GM19238 (cell line): Measurements from ENCODE around the gene ZFHX3.

Source experiments
- DNase-seq: peaks from one replicate; pipeline ENCODE4 v3.0.0; 2011; ENCODE audit warnings: low spot score; ENCODE audit not compliant: insufficient read length

The ZFHX3 gene

DNA sequence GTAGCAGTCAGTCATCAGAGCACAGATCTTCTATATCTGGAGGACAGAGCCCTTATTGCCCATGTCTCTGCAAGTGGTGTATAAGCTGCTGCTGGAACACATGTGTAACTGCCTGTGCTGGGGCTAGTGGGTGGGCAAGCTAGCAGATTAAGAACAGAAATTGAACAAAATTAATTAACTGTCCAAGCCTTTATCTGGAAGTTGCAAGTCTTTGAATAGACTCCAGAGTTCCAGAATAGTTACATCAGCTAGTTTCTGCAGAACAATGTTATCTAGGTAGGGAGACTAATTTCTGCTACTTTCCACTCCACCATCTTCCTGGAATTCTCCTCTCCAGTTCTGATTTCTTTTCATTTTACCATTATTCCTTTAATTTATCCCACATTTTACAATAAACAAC, 287.3 kb downstream of the ZFHX3 start:
- no peak for DNase-seq

DNA sequence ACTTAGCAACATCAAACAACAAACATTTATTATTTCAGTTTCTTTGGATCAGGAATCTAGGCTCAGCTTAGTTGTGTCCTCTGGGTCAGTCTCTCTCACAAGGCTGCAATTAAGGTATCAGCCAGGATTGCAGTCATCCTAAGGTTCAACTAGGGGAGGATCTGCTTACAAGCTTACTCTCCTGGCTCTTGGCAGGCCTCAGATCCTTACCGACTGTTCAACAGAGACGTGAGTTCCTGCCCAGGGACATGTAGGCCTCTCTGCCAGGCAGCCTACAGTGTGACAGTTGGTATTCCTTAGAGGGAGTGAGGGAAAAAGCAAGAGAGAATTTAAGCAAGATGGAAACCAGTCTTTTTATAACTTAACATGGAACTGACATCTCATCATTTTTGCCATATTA, 294.0 kb downstream of the ZFHX3 start:
- no peak for DNase-seq

DNA sequence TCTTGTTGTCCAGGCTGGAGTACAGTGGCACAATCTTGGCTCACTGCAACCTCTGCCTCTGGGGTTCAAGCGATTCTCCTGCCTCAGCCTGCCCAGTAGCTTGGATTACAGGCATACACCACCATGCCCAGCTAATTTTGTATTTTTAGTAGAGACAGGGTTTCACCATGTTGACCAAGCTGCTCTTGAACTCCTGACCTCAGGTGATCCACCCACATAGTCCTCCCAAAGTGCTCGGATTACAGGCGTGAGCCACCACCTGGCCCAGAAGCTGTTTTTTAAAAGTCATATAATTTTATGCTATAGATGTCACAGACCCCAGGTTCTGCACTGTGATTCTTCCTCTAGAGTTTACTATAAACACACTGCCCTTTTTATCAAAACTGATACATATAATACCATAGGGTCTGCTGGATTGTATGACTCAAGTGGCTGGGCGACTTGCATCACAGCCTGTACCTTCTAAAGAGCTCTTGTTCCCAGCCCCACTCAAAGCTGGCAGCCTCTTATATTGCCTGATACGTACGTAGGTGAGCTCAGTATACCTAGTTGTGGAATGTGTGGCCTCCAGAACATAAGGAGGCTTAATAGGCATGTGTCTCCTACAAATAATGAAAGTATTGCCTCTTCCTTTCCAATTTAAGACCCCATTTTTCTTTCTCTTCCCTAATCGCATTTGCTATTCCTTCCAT, 295.8 kb downstream of the ZFHX3 start:
- DNase-seq, result no peak

DNA sequence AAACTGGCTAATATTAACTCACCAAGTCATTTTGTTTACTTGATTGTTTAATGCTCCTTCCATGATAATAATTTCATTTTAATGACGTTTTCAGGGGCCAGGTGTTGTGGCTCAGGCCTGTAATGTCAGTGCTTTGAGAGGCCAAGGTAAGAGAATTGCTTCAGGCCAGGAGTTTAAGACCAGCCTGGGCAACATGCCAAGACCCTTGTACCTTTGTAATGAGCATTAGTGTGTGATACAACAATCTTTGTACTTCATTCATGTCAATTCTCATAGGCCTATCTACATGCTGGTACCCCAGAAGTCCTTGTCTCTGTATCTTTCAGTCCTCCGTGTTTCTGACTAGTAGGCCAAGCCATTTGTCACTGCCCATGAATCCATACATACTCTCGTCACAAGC, 296.9 kb downstream of the ZFHX3 start:
- DNase-seq, result no peak

DNA sequence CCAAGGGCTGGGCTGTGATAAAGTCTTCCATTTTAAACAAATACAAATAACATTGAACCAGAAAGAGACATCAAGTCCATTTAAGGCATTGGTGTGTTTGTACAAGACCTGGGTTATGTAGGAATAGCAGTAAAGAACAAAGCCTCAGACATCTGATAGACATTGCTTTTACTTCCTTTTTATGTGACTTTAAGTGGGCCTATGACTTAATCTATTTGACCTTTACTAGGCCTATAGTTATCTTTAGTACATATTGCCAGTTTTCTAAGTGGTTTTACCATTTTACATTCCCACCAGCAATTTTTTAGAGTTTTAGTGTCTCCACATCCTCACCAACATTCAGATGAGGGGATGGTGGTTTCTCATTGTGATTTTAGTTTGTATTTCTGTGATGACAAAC, 298.8 kb downstream of the ZFHX3 start:
- no peak for DNase-seq

DNA sequence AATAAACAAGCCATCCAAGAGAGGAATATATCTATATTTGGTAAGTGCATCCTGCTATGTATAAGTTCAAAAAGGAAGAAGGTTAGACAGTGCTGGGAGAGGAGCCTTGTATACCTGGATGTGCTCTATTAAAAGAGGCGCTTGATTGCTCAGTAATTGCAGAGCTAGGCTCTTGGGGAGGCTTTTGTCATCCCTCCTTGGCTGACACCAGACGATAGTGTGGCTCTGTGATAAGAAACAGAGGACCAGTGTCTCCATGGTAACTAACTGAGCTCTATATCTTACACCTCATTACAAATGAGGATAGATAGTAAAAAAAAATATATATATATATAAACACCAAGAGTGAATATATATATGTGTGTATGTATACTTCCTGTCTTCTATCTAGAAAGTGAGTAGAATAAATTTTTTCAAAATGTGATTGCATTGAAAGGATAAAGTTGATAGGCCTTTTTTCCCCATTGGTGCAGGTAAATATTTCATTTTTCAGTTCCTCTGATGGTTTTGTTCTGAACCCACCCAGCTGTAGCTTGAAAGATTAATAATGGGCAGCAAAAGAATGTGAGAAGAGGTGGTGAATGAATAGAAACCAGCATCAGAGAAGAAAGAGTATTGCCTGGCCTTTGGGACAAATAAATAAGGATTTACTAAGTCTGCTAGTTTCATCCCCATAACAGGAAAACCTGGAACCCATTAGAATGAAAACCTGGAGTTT, 303.7 kb downstream of the ZFHX3 start:
- DNase-seq, result no peak

DNA sequence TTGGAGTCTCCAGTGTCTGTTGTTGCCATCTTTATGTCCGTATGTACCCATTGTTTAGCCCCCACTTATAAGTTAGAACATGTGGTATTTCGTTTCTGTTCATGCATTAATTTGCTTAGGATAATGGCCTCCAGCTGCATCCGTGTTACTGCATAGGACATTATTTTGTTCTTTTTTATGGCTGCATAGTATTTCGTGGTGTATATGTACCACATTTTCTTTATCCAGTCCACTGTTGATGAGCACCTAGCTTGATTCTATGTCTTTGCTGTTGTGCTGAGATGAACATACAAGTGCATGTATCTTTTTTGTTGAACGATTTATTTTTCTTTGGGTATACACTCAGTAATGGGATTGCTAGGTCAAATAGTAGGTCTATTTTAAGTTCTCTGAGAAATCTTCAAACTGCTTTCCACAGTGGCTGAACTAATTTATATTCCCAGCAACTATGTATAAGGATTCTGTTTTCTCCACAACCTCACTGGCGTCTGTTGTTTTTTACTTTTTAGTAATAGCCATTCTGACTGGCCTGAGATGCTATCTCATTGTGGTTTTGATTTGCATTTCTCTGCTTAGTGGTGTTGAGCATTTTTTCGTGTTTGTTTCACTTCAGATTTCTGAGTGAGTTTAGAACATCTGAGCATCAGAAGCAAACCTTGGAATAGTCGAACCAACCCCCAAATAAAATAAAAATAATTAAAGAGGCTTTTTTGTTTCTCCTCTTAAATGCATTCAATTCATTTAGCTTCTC, 304.7 kb downstream of the ZFHX3 start:
- no peak for DNase-seq

DNA sequence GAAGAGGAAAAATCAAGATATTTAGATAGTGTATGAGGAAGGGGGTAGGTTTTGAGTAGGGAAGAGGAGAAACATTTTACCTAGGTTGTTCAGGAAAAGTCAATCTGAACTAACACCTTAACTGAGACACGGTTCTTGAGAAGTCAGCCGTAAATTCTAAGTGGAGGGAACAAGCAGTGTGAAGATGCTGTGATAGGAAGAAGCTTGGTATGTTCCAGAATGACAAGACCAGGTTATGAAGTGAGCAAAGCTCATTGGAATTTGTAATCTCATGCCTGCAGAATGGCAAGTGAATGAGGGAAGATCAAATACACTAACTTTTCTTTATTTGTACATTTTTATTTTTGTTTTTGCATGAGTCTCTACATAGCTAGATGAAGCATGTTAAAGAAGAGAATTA, 307.6 kb downstream of the ZFHX3 start:
- no peak for DNase-seq

DNA sequence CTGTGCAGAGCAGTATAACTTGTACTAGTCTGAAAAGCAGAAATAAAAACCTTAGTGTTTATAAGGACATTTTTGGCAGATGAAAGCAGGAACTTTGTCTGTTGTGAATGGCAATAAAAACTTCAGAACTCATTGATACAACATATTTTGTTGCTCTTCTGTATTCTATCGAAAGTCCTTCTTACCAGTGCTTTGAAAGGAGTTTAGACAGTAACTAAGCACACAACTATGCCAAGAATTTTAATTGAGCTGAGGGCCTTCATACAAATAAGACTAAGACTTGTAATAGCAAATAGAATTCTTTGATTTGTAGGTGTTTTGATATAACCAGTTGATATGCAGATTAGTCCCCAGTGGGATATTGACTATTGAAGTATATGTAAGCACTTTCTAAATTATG, 308.4 kb downstream of the ZFHX3 start:
- DNase-seq, result no peak

DNA sequence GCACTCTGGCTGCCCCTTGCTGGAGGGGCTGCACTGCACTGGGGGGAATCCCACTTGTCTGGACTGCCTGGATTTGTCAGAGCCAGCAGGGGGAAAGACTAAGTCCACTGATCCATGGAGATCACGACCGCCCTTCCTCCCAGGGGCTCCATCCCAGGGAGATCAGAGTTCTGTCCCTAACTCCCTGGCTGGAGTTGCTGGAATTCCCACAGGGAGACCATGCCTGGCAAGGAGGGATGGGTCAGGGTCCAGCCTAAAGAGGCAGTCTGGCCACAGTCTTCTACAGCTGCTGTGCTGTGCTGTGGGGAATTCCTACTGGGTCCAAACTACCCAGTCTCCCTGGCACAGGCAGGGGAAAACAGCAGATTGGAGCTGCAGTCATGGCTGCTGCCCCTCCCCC, 311.9 kb downstream of the ZFHX3 start:
- no peak for DNase-seq
